ENCODE measurements around the gene SCN11A. TPM values are rescaled to one million over a fixed set of nuclear protein-coding genes. Genes with fewer than 3 reads are reported as not detected.
A peak's percentile ranks its signal among the peaks of the same experiment; 100 is the strongest.
"Not testable (repeated sequence)": the region's sequence is repeated elsewhere in the genome, so short reads cannot be mapped to it uniquely, and the experiment has no call there.

SCN11A gene
- total RNA-seq, 2 experiments from 2014 or later = not detected

- ChIA-PET CTCF (interaction anchor here (1.0 to 1.6 kb wide), 3 partner anchors 18 to 229 kb away, joined by 3 to 4 read pairs (median 3); no protein-coding TSS in a partner anchor), POLR2A (no interaction called here)
- H3K4me1 Mint-ChIP-seq (ENCODE audit: low read depth) = peaks cover 5% of the 10 kb centered on the region
- H3K27me3 Mint-ChIP-seq (ENCODE audit: low read depth) = no peaks in the 10 kb centered on the region
- H3K9me3 Mint-ChIP-seq (ENCODE audit: insufficient read depth) = peaks cover 3% of the 10 kb centered on the region
- DNase-seq (no peak), ATAC-seq (no peak)
- no peak overlapping the region for H3K4me3 Mint-ChIP-seq
- no peak overlapping the region for H3K27ac Mint-ChIP-seq
- peaks cover 4% of the 10 kb centered on the region for H3K36me3 Mint-ChIP-seq (ENCODE audit: low read depth)
Measured at GRCh38 chr3:39063143-39063542, 11.4 kb upstream of the SCN11A start.

GRCh38 chr3:39062180-39062579 is 10.4 kb upstream of the SCN11A start:
- ATAC-seq (no peak), DNase-seq (no peak)
- Mint-ChIP-seq H3K36me3 (ENCODE audit: low read depth) (peaks cover 4% of the 10 kb centered on the region), H3K4me3 (no peak overlapping the region), H3K9me3 (ENCODE audit: insufficient read depth) (peaks cover 3% of the 10 kb centered on the region), H3K27ac (no peak overlapping the region), H3K4me1 (ENCODE audit: low read depth) (peaks cover 5% of the 10 kb centered on the region), H3K27me3 (ENCODE audit: low read depth) (no peaks in the 10 kb centered on the region)
- ChIA-PET CTCF (interaction anchor here (1.0 to 1.6 kb wide), 3 partner anchors 19 to 230 kb away, joined by 3 to 4 read pairs (median 3); no protein-coding TSS in a partner anchor), POLR2A (no interaction called here)

- H3K36me3 Mint-ChIP-seq (ENCODE audit: low read depth); H3K9me3 Mint-ChIP-seq (ENCODE audit: insufficient read depth); ATAC-seq; H3K4me3 Mint-ChIP-seq; H3K27me3 Mint-ChIP-seq (ENCODE audit: low read depth); H3K27ac Mint-ChIP-seq; POLR2A ChIA-PET; H3K4me1 Mint-ChIP-seq (ENCODE audit: low read depth); DNase-seq: not testable (repeated sequence)
- CTCF ChIA-PET = interaction anchor here (1.6 kb wide), 1 partner anchor 20 kb away, joined by 3 read pairs; no protein-coding TSS in a partner anchor
Measured at GRCh38 chr3:39061228-39061627, 9.5 kb upstream of the SCN11A start.

GRCh38 chr3:39056151-39056550 is 4.4 kb upstream of the SCN11A start:
- POLR2A ChIA-PET = no interaction called here
- ATAC-seq (no peak), DNase-seq (no peak)
- CTCF ChIA-PET = interaction anchor here (1.1 to 1.5 kb wide), 2 partner anchors 56 to 232 kb away, joined by 4 to 5 read pairs; no protein-coding TSS in a partner anchor
- H3K27me3 Mint-ChIP-seq (ENCODE audit: low read depth) = no peaks in the 10 kb centered on the region
- peaks cover 2% of the 10 kb centered on the region for H3K36me3 Mint-ChIP-seq (ENCODE audit: low read depth)
- peaks cover 15% of the 10 kb centered on the region for H3K4me1 Mint-ChIP-seq (ENCODE audit: low read depth)
- H3K27ac Mint-ChIP-seq = no peak overlapping the region
- H3K4me3 Mint-ChIP-seq = no peak overlapping the region
- peaks cover 3% of the 10 kb centered on the region for H3K9me3 Mint-ChIP-seq (ENCODE audit: insufficient read depth)

- peaks cover 2% of the 10 kb centered on the region for H3K36me3 Mint-ChIP-seq (ENCODE audit: low read depth)
- CTCF ChIA-PET = no interaction called here
- no peak for ATAC-seq
- H3K9me3 Mint-ChIP-seq (ENCODE audit: insufficient read depth) = no peaks in the 10 kb centered on the region
- no peaks in the 10 kb centered on the region for H3K27me3 Mint-ChIP-seq (ENCODE audit: low read depth)
- no peak overlapping the region for H3K27ac Mint-ChIP-seq
- DNase-seq = no peak
- POLR2A ChIA-PET = no interaction called here
- no peak overlapping the region for H3K4me3 Mint-ChIP-seq
- peaks cover 17% of the 10 kb centered on the region for H3K4me1 Mint-ChIP-seq (ENCODE audit: low read depth)
Measured at GRCh38 chr3:39053696-39054095, 2.0 kb upstream of the SCN11A start.

GRCh38 chr3:39052583-39052982 is 839 bp upstream of the SCN11A start:
- peak overlapping the region; percentile 92 for H3K27ac Mint-ChIP-seq
- H3K4me1 Mint-ChIP-seq (ENCODE audit: low read depth) = peaks cover 17% of the 10 kb centered on the region
- CTCF ChIA-PET = interaction anchor here (1.6 kb wide), 1 partner anchor 55 kb away, joined by 3 read pairs; the partner anchor contains the start of gene TTC21A
- no peaks in the 10 kb centered on the region for H3K27me3 Mint-ChIP-seq (ENCODE audit: low read depth)
- no peak for ATAC-seq
- POLR2A ChIA-PET = interaction anchor here (0.7 to 1.1 kb wide), 3 partner anchors 14 to 96 kb away, joined by 3 to 4 read pairs (median 4); no protein-coding TSS in a partner anchor
- H3K4me3 Mint-ChIP-seq = peak overlapping the region; percentile 84
- H3K9me3 Mint-ChIP-seq (ENCODE audit: insufficient read depth) = no peaks in the 10 kb centered on the region
- DNase-seq = no peak
- no peaks in the 10 kb centered on the region for H3K36me3 Mint-ChIP-seq (ENCODE audit: low read depth)

- ChIA-PET POLR2A (no interaction called here), CTCF (interaction anchor here (1.0 to 1.9 kb wide), 3 partner anchors 13 to 50 kb away, joined by 3 to 8 read pairs (median 3); no protein-coding TSS in a partner anchor)
- Mint-ChIP-seq H3K9me3 (ENCODE audit: insufficient read depth) (no peaks in the 10 kb centered on the region), H3K27me3 (ENCODE audit: low read depth) (peaks cover 4% of the 10 kb centered on the region), H3K27ac (no peak overlapping the region), H3K4me1 (ENCODE audit: low read depth) (peaks cover 17% of the 10 kb centered on the region), H3K4me3 (no peak overlapping the region), H3K36me3 (ENCODE audit: low read depth) (no peaks in the 10 kb centered on the region)
- ATAC-seq (no peak), DNase-seq (no peak)
Measured at GRCh38 chr3:39050029-39050428, 1.7 kb downstream of the SCN11A start.

- ATAC-seq (no peak), DNase-seq (no peak)
- ChIA-PET POLR2A (no interaction called here), CTCF (interaction anchor here (1.3 kb wide), 1 partner anchor 38 kb away, joined by 4 read pairs; no protein-coding TSS in a partner anchor)
- Mint-ChIP-seq H3K4me1 (ENCODE audit: low read depth) (no peaks in the 10 kb centered on the region), H3K4me3 (no peak overlapping the region), H3K27me3 (ENCODE audit: low read depth) (peaks cover 2% of the 10 kb centered on the region), H3K9me3 (ENCODE audit: insufficient read depth) (peaks cover 7% of the 10 kb centered on the region), H3K36me3 (ENCODE audit: low read depth) (no peaks in the 10 kb centered on the region), H3K27ac (no peak overlapping the region)
Measured at GRCh38 chr3:39038165-39038564, 13.6 kb downstream of the SCN11A start.

GRCh38 chr3:39029556-39029955 is 22.2 kb downstream of the SCN11A start:
- Mint-ChIP-seq H3K4me1 (ENCODE audit: low read depth) (no peaks in the 10 kb centered on the region), H3K36me3 (ENCODE audit: low read depth) (no peaks in the 10 kb centered on the region), H3K9me3 (ENCODE audit: insufficient read depth) (no peaks in the 10 kb centered on the region), H3K4me3 (no peak overlapping the region), H3K27me3 (ENCODE audit: low read depth) (peaks cover 17% of the 10 kb centered on the region), H3K27ac (no peak overlapping the region)
- ATAC-seq = no peak
- ChIA-PET CTCF (interaction anchor here (1.0 to 3.4 kb wide), 6 partner anchors 9 to 508 kb away, joined by 3 to 25 read pairs (median 4); no protein-coding TSS in a partner anchor), POLR2A (no interaction called here)
- no peak for DNase-seq

GRCh38 chr3:39028546-39028945 is 23.2 kb downstream of the SCN11A start:
- H3K27ac Mint-ChIP-seq = no peak overlapping the region
- H3K27me3 Mint-ChIP-seq (ENCODE audit: low read depth) = peaks cover 17% of the 10 kb centered on the region
- no peak overlapping the region for H3K4me3 Mint-ChIP-seq
- H3K4me1 Mint-ChIP-seq (ENCODE audit: low read depth) = no peaks in the 10 kb centered on the region
- DNase-seq = no peak
- ChIA-PET CTCF (interaction anchor here (3.4 kb wide), 1 partner anchor 28 kb away, joined by 25 read pairs; no protein-coding TSS in a partner anchor), POLR2A (no interaction called here)
- ATAC-seq = no peak
- no peaks in the 10 kb centered on the region for H3K36me3 Mint-ChIP-seq (ENCODE audit: low read depth)
- H3K9me3 Mint-ChIP-seq (ENCODE audit: insufficient read depth) = no peaks in the 10 kb centered on the region

- POLR2A ChIA-PET = no interaction called here
- DNase-seq (no peak), ATAC-seq (no peak)
- Mint-ChIP-seq H3K27me3 (ENCODE audit: low read depth) (peaks cover 19% of the 10 kb centered on the region), H3K4me3 (no peak overlapping the region), H3K9me3 (ENCODE audit: insufficient read depth) (no peaks in the 10 kb centered on the region), H3K4me1 (ENCODE audit: low read depth) (no peaks in the 10 kb centered on the region), H3K27ac (no peak overlapping the region), H3K36me3 (ENCODE audit: low read depth) (no peaks in the 10 kb centered on the region)
- CTCF ChIA-PET = no interaction called here
Measured at GRCh38 chr3:39025222-39025970, 26.3 kb downstream of the SCN11A start.

GRCh38 chr3:39024497-39024896 is 27.2 kb downstream of the SCN11A start:
- POLR2A ChIA-PET = no interaction called here
- Mint-ChIP-seq H3K27me3 (ENCODE audit: low read depth) (peaks cover 16% of the 10 kb centered on the region), H3K4me1 (ENCODE audit: low read depth) (no peaks in the 10 kb centered on the region), H3K4me3 (no peak overlapping the region), H3K36me3 (ENCODE audit: low read depth) (no peaks in the 10 kb centered on the region), H3K27ac (no peak overlapping the region), H3K9me3 (ENCODE audit: insufficient read depth) (no peaks in the 10 kb centered on the region)
- ATAC-seq (no peak), DNase-seq (no peak)
- CTCF ChIA-PET = no interaction called here

Data from activated CD8-positive, alpha-beta T cell treated with anti-CD3 and anti-CD28 coated beads, Interleukin-2, amount 10 ng/mL, durations not matched to agents 7 days and 5 days (primary cell).